GM12865 (cell line): ENCODE data around the gene TXNDC11.

Source experiments
- DNase-seq: peaks from one replicate; pipeline ENCODE4 v3.0.0; 2010; ENCODE audit warnings: low read depth
- H3K4me3 ChIP-seq: 2 replicates; pipeline ENCODE4 v1.5.1; 2011; ENCODE audit warnings: mild to moderate bottlenecking, low read depth, low read length, control low read depth
- TF ChIP-seq, protein P1 (sequence below): IDR thresholded peaks from 2 replicates; pipeline ENCODE4 v1.5.1; 2011; ENCODE audit warnings: low read length, control low read depth, low read depth, inconsistent platforms; ENCODE audit not compliant: insufficient read depth; ENCODE audit errors: missing control alignments

TXNDC11 gene

DNA sequence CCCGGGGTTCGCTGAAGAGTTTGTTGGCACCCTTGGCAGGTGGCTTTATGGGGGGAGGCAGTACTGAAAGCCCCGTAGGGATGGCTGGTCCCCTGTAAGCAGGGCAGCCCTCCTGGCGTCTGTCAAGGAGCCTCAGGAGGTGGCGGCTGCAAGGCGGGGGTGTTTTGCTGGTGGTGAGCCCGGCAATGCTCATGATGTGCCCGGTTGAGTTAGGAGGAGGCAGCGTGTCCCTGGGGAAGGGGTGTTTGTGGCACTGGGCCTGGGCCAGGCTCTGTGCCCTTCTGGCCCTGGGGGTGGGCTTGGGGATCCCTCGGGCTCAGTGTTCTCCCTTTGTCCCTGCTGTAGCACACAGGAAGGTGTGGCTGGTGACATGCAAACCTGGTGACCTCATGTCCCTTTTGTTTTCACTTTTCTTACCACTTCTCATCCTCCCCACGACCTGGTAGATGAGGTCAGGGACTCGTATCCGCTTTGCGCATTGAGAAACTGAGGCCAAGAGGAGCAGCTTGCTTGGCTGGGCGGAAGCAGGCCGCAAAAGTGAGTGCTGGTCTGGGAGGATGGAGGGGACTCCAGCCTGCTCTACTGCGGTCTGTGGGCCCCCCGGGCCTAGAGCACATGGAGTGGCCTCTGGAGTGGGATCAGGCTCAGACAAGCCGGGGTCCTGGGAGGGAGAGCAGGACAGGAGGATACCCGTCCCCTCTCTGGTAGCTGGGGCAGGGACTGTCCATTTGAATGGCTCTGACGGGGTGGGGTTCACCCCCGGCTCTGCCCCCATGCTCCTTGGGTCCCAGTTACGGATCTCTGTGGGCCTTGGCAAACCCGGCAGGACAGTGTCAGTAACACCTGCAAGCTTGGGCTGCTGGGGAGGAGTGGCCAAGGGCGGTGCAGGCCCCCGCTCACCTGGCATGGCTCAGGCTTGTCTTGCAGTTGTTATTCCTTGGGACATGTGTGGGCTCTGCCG lies 72.2 kb downstream of the TXNDC11 start:
- TF ChIP-seq, protein P1, sequence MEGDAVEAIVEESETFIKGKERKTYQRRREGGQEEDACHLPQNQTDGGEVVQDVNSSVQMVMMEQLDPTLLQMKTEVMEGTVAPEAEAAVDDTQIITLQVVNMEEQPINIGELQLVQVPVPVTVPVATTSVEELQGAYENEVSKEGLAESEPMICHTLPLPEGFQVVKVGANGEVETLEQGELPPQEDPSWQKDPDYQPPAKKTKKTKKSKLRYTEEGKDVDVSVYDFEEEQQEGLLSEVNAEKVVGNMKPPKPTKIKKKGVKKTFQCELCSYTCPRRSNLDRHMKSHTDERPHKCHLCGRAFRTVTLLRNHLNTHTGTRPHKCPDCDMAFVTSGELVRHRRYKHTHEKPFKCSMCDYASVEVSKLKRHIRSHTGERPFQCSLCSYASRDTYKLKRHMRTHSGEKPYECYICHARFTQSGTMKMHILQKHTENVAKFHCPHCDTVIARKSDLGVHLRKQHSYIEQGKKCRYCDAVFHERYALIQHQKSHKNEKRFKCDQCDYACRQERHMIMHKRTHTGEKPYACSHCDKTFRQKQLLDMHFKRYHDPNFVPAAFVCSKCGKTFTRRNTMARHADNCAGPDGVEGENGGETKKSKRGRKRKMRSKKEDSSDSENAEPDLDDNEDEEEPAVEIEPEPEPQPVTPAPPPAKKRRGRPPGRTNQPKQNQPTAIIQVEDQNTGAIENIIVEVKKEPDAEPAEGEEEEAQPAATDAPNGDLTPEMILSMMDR = no peak
- peak overlapping the region; percentile 73 for H3K4me3 ChIP-seq
- DNase-seq = peak; percentile 83

GRCh38 chr16:11669380-11670146 lies 73.1 kb downstream of the TXNDC11 start:
- H3K4me3 ChIP-seq = peak overlapping the region; percentile 73
- TF ChIP-seq, protein P1 = no peak
- DNase-seq = peak; percentile 72

DNA sequence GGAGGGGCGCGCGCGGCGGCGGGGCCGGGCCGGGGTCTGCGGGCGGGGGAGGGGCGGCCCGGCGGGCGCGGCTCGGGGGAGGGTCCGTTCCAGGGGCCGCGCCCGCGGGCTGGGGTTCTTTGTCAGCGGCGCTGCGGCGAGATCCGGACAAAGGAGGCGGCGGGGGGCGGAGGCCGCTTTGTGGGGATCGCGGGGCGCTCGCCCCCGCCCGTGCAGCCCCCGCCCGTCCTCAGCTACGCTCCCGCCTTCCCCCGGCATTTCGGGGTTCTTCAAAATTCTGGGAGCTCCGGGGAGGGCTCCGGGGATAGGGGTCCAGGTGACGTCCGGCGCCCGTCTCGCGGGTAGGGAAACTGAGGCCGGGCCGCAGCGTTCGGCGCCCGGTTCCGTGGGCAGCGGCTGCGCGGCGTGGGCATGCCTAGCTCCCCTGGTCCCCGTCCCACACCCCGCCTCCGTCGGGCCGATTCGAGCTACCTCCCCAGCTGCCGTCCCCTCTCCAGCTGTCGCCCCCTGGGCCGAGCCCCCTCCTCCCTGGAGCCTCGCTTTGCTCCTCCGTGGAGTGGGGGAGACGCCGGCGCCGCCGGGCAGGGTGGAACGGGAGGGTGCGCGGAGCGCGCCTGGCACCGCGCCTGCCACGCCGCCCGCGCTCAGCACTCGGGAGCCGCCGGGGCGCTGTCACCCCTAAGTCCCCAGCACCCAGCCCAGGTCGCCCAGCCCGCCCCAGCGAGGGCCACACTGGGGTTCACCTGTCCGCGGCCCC lies 73.9 kb downstream of the TXNDC11 start:
- H3K4me3 ChIP-seq = peak overlapping the region; percentile 73
- DNase-seq = no peak
- TF ChIP-seq, protein P1 = no peak

DNA sequence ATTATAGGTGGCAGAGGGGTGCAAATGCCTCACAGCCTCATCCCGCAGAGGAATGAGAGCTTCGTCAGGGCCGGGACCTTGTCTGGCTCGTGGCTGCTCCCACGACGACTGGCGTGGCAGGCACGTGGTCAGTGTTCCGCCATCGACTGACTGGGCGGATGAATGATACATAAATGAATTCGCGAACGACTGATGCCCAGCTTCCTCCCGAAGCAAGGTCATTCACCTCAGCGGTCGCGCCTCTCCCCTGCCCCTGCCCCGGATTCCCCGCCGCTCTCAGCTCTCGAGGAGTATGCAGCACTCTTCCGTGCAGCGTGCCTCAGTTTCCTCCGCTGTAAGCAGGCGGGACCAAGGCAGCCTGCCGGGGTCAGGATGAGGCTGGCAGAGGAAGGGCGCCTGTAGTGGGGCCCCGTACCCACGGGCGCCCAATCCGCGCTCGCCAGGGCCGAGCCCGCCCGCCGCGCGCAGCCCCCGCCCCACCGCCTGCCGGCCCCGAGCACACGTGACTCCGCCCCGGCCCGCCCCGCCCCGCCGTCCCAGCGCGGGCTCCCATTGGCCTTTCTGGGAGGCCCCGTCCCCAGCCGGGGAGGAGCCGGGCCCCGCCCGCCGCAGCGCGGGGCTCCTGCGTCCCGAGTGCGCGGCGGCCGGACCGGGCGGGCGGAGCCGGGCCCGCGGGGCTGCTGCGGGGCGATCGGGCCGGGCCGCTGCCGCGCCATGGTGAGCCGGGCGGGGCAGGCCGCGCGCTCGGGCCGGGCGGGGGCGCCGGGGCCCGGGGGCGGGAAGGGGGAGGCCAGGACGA lies 74.6 kb downstream of the TXNDC11 start, which contains the start of gene SNN:
SNN (plus strand) TSS at position 632 of the 799 bp plus-strand sequence. CDS start 7,605 bp downstream, outside the sequence.
- peak; percentile 89 for DNase-seq
- TF ChIP-seq, protein P1 = no peak
- peak within 1 kb of the TSS; percentile 73 for H3K4me3 ChIP-seq

DNA sequence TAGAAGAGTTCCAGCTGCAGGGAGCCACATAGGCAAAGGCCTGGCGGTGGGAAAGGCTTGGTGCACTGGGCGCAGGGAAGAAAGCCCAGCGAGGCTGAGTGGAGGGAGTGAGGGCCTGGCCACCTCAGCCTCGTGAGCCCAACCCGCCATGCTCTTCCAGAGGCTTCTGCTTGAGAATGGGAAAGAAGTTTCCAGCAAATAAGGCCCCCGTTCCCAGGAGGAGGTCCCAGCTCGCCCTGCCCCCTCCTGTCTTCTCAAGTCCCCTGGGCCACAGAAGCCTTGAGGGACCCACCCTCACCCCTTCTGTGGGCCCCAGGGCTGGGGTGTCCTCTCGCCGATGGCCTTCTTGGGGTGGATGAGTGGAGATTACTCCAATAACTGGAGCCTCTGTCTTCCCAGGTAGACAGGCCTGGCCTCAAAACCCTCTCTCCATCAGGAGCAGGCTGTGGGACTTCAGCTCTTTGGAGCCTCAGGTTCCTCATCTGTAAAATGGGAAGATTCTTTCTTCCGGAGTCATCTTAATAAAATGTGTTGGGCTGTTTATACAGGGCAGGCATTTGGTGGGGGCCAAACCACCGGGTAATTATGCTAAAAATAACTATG lies 75.3 kb downstream of the TXNDC11 start:
- DNase-seq = no peak
- TF ChIP-seq, protein P1 = no peak
- H3K4me3 ChIP-seq = no peak overlapping the region
